ENCODE data around the gene MTF1. TPM values are rescaled to one million over a fixed set of nuclear protein-coding genes. Genes with fewer than 3 reads are reported as not detected.
A peak's percentile ranks its signal among the peaks of the same experiment; 100 is the strongest.
"Not testable (repeated sequence)": the region's sequence is repeated elsewhere in the genome, so short reads cannot be mapped to it uniquely, and the experiment has no call there.

MTF1 gene
- 1 to 10 TPM; 4.0 to 7.4 (median 6.7) TPM for total RNA-seq

DNA sequence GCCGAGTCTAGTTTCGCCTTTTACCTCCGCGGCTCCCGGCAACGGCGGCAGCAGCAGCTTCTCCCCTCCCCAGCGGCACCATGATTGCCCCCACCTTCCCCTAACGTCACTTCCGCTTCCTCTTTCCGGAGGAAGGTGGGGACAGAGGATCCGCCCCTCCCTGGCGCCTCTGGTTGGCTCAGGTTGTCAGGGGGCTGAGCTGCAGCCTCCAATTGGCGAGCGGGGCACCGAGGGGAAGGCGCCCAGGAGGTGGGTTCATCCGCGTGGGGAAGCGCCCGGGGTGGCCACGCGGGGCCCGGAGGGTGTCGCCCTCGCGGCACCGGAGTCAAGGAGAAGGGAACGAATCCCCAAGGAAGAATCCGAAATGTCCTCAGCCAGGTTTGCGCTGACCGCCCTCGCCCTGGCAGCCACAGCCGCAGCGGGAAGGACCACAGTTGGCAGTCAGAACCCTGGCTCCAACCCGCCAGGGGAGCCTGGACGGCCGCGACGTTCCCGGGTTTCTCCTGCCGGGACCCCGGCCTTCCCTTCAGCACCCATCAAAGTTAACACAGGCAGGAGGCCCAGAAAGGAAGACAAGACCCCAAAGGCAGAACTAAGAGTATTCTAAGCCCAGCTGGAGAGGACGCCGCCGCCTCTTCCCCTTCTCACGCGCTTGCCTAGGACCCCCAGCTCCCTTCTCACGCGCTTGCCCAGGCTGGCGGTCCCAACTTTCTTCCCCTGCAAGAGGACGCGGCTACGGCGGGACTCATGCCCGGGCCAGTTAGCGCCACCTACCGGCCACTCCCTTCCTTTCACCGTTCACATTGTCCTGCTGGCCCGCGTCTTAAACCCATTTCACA is at the start of gene MTF1:
MTF1 (minus strand) TSS at position 86 of the 839 bp plus-strand sequence. CDS start 1,934 bp downstream, outside the sequence.
- no peaks in the 10 kb centered on the region for H3K9me3 ChIP-seq
- peaks cover 27 to 66% (median 59%) of the 10 kb centered on the region in 4 donors for H3K36me3 ChIP-seq
- peak within 1 kb of the TSS; percentile 88 to 95 (median 93) for H3K27ac ChIP-seq (replicated peaks in 1 of 4)
- 0% methylated on average over 32 of the region's 61 CpGs for WGBS
- TF ChIP-seq EP300 (IDR thresholded peaks at IDR 0.05) (no peak), POLR2A (IDR thresholded peaks at IDR 0.05; ENCODE audit: low read depth) (peak; percentile 25), POLR2AphosphoS5 (IDR thresholded peaks at IDR 0.05) (peak; percentile 94 to 95)
- TF ChIP-seq, protein P1, sequence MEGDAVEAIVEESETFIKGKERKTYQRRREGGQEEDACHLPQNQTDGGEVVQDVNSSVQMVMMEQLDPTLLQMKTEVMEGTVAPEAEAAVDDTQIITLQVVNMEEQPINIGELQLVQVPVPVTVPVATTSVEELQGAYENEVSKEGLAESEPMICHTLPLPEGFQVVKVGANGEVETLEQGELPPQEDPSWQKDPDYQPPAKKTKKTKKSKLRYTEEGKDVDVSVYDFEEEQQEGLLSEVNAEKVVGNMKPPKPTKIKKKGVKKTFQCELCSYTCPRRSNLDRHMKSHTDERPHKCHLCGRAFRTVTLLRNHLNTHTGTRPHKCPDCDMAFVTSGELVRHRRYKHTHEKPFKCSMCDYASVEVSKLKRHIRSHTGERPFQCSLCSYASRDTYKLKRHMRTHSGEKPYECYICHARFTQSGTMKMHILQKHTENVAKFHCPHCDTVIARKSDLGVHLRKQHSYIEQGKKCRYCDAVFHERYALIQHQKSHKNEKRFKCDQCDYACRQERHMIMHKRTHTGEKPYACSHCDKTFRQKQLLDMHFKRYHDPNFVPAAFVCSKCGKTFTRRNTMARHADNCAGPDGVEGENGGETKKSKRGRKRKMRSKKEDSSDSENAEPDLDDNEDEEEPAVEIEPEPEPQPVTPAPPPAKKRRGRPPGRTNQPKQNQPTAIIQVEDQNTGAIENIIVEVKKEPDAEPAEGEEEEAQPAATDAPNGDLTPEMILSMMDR (IDR thresholded peaks at IDR 0.05): peak; percentile 81 to 92 (median 87)
- H3K4me1 ChIP-seq: peaks cover 43 to 54% (median 46%) of the 10 kb centered on the region in 4 donors
- H3K4me3 ChIP-seq: peak within 1 kb of the TSS; percentile 89 to 97 (median 95)
- intact Hi-C loops (cut with DNase I): loop anchor here (5.0 to 10.0 kb wide), 2 partner anchors 125 to 167 kb away; partner anchors contain the start of gene CDCA8
- no peaks in the 10 kb centered on the region for H3K27me3 ChIP-seq
- peak; percentile 99 for DNase-seq (ENCODE audit: extremely low spot score)

DNA sequence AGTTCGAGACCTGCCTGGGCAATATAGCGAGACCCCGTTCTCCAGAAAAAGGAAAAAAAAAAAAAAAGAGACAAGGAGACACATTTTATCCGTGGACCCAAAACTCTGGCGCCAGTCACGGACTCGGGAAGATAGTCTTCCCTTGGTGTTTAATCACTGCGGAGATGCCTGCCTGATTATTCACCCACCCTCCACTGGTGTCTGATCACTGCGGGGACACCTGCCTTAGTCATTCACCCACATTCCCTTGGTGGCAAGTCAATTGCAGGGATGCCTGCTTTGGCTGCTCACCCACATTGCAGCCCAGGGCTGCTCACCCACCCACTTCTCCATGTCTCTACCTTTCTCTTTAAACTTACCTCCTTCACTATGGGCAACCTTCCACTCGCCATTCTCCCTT is 49.1 kb upstream of the MTF1 start:
- H3K36me3 ChIP-seq: peaks cover 0 to 24% (median 6%) of the 10 kb centered on the region in 4 donors
- H3K4me1 ChIP-seq; H3K27ac ChIP-seq (replicated peaks in 1 of 4); H3K9me3 ChIP-seq; DNase-seq (ENCODE audit: extremely low spot score); H3K27me3 ChIP-seq; H3K4me3 ChIP-seq; intact Hi-C loops (cut with DNase I): not testable (repeated sequence)
- 94% methylated on average over 10 of the region's 10 CpGs for WGBS

DNA sequence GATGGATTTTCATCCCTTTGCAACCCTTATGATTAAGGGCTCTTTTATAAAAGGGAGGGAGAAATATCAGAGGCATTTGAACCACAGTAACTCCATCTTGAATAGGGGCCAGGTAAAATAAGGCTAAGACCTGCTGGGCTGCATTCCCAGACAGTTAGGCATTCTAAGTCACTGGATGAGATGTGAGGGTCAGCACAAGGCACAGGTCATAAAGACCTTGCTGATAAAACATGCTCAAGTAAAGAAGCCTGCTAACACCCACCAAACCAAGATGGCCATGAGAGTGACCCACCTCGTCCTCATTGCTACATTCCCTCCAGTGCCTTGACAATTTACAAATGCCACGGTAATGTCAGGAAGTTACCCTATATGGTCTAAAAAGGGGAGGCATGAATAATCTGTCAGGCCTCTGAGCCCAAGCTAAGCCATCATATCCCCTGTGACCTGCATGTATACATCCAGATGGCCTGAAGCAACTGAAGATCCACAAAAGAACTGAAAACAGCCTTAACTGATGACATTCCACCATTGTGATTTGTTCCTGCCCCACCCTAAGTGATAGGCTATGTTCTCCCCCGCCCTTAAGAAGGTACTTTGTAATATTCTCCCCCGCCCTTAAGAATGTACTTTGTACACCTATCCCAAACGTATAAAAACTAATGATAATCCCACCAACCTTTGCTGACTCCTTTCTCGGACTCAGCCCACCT is 48.2 kb upstream of the MTF1 start:
- H3K27ac ChIP-seq (replicated peaks in 1 of 4); H3K4me1 ChIP-seq; intact Hi-C loops (cut with DNase I); DNase-seq (ENCODE audit: extremely low spot score); H3K4me3 ChIP-seq; H3K9me3 ChIP-seq; H3K27me3 ChIP-seq: not testable (repeated sequence)
- peaks cover 0 to 28% (median 6%) of the 10 kb centered on the region in 4 donors for H3K36me3 ChIP-seq
- 91% methylated on average over 6 of the region's 6 CpGs for whole genome bisulfite sequencing

DNA sequence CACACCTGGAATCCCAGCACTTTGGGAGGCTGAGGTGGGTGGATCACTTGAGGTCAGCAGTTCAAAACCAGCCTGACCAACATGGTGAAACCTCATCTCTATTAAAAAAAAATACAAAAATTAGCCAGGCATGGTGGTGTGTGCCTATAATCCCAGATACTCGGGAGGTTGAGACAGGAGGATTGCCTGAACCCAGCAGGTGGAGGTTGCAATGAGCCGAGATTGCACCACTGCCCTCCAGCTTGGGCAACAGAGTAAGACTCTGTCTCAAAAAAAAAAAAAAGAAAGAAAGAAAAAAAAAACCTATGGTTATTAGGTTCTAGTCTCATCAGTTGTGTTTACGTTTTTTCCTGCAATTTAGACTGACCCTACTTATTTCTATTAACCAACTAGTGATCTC is 47.2 kb upstream of the MTF1 start:
- H3K9me3 ChIP-seq; H3K27me3 ChIP-seq; H3K4me1 ChIP-seq; intact Hi-C loops (cut with DNase I); DNase-seq (ENCODE audit: extremely low spot score); H3K4me3 ChIP-seq; H3K27ac ChIP-seq (replicated peaks in 1 of 4): not testable (repeated sequence)
- peaks cover 0 to 27% (median 9%) of the 10 kb centered on the region in 4 donors for H3K36me3 ChIP-seq
- WGBS: 95% methylated on average over 3 of the region's 3 CpGs

DNA sequence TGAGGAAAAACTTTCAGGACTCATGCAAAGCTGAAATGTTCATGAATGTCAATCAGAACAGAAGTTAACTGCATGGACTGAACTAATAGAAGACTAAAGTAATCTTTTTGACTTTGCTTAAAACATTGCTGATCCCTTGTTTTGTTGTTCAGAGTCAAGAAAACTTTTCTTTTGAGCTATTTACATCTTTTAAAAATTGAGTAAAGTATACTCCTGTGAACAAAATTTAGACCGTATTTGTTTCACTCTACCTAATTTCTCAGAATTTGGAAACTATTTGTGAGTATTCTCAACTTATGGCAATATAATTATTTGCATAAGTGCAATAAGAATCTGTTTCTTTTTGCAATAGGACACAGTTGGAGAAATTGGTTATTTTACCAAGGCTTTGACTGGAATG is 46.3 kb upstream of the MTF1 start:
- H3K27ac ChIP-seq (replicated peaks in 1 of 4): no peak overlapping the region
- intact Hi-C loops (cut with DNase I): no loop called here
- TF ChIP-seq, protein P1 (IDR thresholded peaks at IDR 0.05): no peak
- TF ChIP-seq POLR2A (IDR thresholded peaks at IDR 0.05; ENCODE audit: low read depth) (no peak), EP300 (IDR thresholded peaks at IDR 0.05) (no peak), POLR2AphosphoS5 (IDR thresholded peaks at IDR 0.05) (no peak)
- WGBS: 95% methylated on average over 1 of the region's 1 CpG
- no peaks in the 10 kb centered on the region for H3K27me3 ChIP-seq
- H3K4me3 ChIP-seq: no peak overlapping the region
- no peaks in the 10 kb centered on the region for H3K4me1 ChIP-seq
- H3K36me3 ChIP-seq: peaks cover 0 to 34% (median 14%) of the 10 kb centered on the region in 4 donors
- H3K9me3 ChIP-seq: no peaks in the 10 kb centered on the region
- no peak for DNase-seq (ENCODE audit: extremely low spot score)

DNA sequence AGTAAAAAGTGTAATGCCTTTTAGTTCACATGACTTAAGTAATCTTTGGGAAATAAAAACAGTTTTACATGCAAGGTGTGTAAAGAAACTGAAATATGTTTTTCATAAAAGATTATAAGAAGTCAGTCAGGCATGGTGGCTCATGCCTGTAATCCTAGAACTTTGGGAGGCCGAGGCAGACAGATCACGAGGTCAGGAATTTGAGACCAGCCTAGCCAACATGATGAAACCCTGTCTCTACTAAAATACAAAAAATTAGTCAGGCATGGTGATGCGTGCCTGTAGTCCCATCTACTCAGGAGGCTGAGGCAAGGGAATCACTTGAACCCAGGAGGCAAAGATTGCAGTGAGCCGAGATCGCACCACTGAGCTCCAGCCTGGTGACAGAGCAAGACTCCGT is 44.5 kb upstream of the MTF1 start:
- H3K4me1 ChIP-seq; H3K4me3 ChIP-seq; H3K27me3 ChIP-seq; H3K27ac ChIP-seq (replicated peaks in 1 of 4); DNase-seq (ENCODE audit: extremely low spot score); intact Hi-C loops (cut with DNase I); H3K9me3 ChIP-seq: not testable (repeated sequence)
- H3K36me3 ChIP-seq: peaks cover 0 to 32% (median 11%) of the 10 kb centered on the region in 4 donors
- WGBS: 91% methylated on average over 6 of the region's 6 CpGs

Measured in esophagus muscularis mucosa (tissue), 4 donors.